ENCODE measurements around the gene MYL10.

GRCh38 chr7:101599787-101600186, 29.3 kb downstream of the MYL10 start:
- TF ChIP-seq ZNF274 (IDR thresholded peaks at IDR 0.05; ENCODE audit: low read depth, low read length), result no peak
- no peak for TF ChIP-seq SUZ12 (IDR thresholded peaks at IDR 0.05; ENCODE audit: extremely low read depth, insufficient read depth, insufficient read length)
- no peak for TF ChIP-seq YY1 (IDR thresholded peaks at IDR 0.05; ENCODE audit: insufficient read depth, insufficient read length)

All from NT2/D1 (cell line).